GM12801 (cell line): ENCODE measurements around the gene TBC1D16.

Source experiments
- TF ChIP-seq, protein P1 (sequence below): IDR thresholded peaks from one replicate; pipeline ENCODE4 v1.5.1; 2011; ENCODE audit warnings: control low read depth; ENCODE audit not compliant: insufficient read length; ENCODE audit errors: extremely low read depth

TBC1D16 gene

DNA sequence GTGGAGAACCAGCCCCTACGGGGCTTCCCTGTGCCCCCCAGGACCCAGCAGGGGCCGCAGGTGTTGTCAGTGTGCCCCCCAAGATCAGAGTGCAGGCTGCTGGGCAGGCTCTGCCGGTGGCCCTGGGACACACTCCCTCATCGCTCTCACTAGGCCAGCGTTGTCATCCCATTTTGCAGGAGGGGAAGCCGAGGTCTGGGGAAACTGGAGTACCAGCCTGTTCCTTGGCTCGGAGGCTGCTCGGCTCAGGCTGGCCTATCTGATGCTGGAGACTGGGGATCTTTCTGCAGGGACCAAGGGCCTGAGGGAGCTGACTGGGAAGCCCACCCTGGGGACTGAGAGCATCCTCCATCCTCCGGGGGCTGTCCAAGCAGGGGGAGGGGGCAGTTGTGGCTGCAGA, 122.2 kb downstream of the TBC1D16 start:
- TF ChIP-seq, protein P1, sequence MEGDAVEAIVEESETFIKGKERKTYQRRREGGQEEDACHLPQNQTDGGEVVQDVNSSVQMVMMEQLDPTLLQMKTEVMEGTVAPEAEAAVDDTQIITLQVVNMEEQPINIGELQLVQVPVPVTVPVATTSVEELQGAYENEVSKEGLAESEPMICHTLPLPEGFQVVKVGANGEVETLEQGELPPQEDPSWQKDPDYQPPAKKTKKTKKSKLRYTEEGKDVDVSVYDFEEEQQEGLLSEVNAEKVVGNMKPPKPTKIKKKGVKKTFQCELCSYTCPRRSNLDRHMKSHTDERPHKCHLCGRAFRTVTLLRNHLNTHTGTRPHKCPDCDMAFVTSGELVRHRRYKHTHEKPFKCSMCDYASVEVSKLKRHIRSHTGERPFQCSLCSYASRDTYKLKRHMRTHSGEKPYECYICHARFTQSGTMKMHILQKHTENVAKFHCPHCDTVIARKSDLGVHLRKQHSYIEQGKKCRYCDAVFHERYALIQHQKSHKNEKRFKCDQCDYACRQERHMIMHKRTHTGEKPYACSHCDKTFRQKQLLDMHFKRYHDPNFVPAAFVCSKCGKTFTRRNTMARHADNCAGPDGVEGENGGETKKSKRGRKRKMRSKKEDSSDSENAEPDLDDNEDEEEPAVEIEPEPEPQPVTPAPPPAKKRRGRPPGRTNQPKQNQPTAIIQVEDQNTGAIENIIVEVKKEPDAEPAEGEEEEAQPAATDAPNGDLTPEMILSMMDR, result no peak

DNA sequence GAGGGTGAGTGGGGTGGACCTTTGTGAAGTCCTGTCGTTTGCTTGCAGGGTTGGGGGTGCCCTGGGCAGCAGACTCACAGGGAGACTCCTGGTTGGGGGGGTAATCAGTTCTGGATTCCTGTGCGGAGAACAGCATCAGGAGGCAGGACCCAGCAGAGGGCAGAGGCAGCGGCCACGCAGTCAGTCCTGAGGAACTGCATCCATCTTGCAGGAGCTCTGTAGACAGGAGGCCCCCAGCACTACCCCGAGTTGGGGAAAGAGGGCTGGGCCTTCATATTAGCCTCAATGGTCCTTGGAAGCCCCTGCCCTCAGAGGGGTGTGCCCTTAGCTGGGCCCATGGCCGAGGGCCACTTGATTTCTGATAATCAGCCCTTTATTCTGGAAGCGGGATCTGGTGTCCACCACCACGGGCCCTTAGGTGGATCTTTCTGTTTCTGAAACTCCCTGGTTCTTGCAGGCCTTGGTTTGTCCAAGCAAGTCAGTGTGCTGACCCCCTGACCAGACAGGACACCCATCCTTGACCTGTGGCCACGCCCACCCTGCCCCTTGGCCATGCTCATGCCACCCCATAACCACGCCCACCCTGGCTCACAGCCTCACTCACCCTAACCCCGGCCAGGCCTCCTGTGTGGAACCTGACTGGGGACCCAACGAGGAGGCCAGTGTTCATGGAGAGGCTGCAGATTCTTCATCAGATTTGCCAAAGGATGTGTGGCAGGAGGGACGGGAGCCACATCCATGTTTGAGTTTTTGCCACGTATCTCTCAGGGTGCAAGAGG, 122.9 kb downstream of the TBC1D16 start:
- TF ChIP-seq, protein P1, result no peak

DNA sequence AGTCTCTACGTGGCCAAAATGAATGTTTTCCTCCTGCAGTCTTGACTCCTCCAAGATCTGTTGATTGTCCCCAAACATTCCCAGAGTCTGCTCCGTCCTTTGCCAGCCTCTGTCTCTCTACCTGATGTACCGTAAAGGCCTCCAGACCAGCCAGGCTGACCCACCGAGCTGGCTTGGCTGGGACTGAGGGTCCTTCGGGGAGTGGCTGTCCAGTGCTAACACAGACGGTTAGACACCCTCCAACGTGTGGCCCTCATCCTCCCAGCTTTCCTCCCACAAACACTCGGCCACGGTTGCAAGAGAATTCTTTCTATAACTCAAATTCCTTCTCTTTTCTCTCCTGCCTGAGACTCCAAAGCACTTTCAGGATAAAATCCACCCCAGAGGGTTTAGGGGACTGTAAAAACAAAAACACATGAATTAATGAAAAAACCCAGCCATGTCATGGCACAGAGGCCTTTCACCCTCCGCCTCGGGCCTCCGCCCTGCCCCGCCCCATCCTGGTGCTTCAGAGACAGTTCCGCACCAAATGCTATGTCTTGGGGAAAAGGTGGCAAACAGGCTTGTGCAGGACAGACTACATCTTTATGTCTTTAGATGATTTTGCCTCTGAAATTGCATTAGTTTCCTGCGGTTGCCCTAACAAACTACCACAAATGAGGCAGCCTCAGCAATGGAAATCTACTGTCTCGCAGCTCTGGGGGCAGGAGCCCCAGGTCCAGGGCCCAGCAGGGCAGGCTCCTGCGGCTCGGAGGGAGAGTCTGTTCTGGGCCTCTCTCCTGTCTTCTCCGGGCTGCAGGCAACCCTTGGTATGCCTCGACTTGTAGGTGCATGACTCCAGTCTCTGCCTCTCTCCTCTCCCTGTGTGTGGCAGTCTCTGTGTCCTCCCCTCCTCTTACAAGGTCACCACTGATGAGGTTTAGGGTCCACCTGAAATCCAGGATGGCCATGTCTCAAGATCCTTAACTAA, 124.0 kb downstream of the TBC1D16 start:
- TF ChIP-seq, protein P1, result no peak

DNA sequence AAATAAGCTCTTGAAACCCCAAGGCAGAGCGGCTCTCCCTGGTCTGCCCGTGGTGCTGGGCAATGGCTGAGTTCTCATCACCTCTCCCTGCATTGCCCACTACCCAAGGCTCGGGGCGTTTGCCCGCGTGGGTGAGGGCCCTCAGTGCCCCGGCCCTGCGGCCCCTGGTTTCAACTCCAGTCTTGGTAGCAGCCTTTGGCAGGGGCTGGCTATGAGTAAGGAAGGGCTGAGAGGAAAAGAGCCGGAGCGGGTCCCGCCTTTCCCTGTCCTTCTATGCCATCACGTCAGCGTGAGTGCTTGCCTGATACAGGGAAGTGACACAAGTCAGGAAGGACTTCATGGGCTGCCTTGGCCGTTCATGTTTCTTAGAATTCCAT, 124.7 kb downstream of the TBC1D16 start:
- TF ChIP-seq, protein P1, result no peak

DNA sequence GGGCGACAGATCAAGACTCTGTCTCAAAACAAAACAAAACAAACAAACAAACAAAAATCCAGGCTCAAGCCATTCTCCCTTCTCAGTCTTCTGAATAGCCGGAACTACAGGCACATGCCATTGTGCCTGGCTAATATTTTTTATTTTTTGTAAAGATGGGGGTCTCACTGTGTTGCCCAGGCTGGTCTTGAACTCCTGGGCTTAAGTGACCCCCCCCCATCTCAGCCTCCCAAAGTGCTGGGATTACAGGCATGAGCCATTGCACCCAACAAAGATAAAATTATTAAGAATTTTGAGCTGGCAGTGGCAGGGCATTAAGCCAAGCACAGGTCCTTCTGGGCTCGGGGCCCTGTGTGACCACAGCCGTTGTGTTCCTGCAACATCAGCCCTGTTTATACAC, 126.6 kb downstream of the TBC1D16 start:
- TF ChIP-seq, protein P1, result no peak

DNA sequence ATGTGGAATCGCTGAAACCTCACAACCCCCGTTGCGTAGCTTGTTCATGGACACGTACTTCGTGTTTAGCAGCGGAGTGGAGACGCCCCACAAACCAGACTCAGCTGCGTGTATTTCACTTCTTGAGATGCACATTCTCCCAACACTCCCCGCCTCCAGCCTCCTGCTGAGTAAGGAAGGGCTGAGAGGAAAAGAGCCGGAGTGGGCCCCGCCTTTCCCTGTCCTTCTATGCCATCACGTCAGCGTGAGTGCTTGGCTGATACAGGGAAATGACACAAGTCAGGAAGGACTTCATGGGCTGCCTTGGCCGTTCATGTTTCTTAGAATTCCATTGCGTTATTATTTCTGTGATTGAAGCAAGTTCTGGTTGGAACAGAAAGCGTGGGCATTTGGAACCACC, 127.8 kb downstream of the TBC1D16 start:
- TF ChIP-seq, protein P1, result no peak

DNA sequence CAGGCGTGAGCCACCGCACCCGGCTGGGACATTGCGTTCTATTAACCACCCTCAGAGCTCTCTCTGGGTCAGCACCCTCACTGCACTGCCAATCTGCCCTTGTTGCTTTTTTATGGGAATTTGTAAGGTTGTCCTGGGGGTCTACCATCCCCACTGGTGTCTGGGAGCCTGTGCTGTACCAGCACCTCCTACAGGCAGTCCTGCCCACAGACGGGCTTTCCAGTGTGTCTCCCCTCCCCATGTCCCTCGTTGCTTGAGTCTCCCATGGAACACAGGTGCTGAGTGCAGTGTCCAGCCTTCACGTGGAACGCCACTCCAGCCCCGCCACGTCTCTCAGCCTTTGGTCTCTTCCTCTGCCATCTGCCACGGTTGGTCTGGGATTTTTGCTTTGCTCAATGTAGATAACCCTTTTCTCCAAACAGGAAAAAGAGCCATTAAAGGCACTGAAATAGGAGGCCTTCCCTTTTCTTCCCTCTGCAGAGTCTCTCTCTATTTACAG, 128.4 kb downstream of the TBC1D16 start:
- TF ChIP-seq, protein P1, result no peak
